ENCODE data around the gene SMURF2. TPM values are rescaled to one million over a fixed set of nuclear protein-coding genes. Genes with fewer than 3 reads are reported as not detected.

SMURF2 gene
- polyA plus RNA-seq, 2 of the 4 experiments (the other 2 are of a cell fraction): 16.7 to 26.3 TPM

- TF ChIP-seq NFE2L2 (conservative IDR thresholded peaks at IDR 0.05; ENCODE audit: low read length): no peak
- peak; percentile 62; the same call in 1 of the 2 replicates for TF ChIP-seq MAZ (IDR thresholded peaks at IDR 0.05; ENCODE audit: borderline replicate concordance, low read depth, low read length)
- peak; percentile 91 for TF ChIP-seq POLR2A (IDR thresholded peaks at IDR 0.05; ENCODE audit: low read length)
- peak; percentile 31 for TF ChIP-seq GATA3 (IDR thresholded peaks at IDR 0.05; ENCODE audit: borderline replicate concordance)
- TF ChIP-seq TP53 (CRISPR knock-in tag; IDR thresholded peaks at IDR 0.05): peak; percentile 99
- no peak for TF ChIP-seq RFX5 (IDR thresholded peaks at IDR 0.05)
- TF ChIP-seq SMC3 (IDR thresholded peaks at IDR 0.05): peak; percentile 47
- no peak for TF ChIP-seq RCOR1 (IDR thresholded peaks at IDR 0.05; ENCODE audit: low read depth, low read length)
- TF ChIP-seq KDM1A (IDR thresholded peaks at IDR 0.05; ENCODE audit: low read depth): no peak
- TF ChIP-seq EP300 (IDR thresholded peaks at IDR 0.05): no peak
- TF ChIP-seq CBX2 (IDR thresholded peaks at IDR 0.05; ENCODE audit: borderline replicate concordance, low read depth): no peak
- peak; percentile 92 for TF ChIP-seq MAX (IDR thresholded peaks at IDR 0.05)
These were observed 165.1 kb downstream of the SMURF2 start, which contains the start of gene POLG2 (continued) for GRCh38 chr17:64496786-64497564.

GRCh38 chr17:64496348-64496785, 165.7 kb downstream of the SMURF2 start:
- FAIRE-seq (no peak), DNase-seq (ENCODE audit: low read depth in 1 of 2, low spot score in 1 of 2) (no peak), ATAC-seq (no peak)
- Histone ChIP-seq H3K4me3 (peak overlapping the region; percentile 70), H3K4me2 (peak overlapping the region; percentile 86), H3K4me1 (peaks cover 61% of the 10 kb centered on the region), H3K9me3 (no peaks in the 10 kb centered on the region), H3K27ac (peak overlapping the region; percentile 87 to 91)
- CTCF ChIA-PET: interaction anchor here (0.6 to 12.8 kb wide), 13 partner anchors 10 to 485 kb away, joined by 3 to 300 read pairs (median 4); partner anchors contain the start of genes CEP95 and DDX5
- TF ChIP-seq RNF2 (IDR thresholded peaks at IDR 0.05; ENCODE audit: borderline replicate concordance, low read depth): no peak
- TF ChIP-seq, protein P1, sequence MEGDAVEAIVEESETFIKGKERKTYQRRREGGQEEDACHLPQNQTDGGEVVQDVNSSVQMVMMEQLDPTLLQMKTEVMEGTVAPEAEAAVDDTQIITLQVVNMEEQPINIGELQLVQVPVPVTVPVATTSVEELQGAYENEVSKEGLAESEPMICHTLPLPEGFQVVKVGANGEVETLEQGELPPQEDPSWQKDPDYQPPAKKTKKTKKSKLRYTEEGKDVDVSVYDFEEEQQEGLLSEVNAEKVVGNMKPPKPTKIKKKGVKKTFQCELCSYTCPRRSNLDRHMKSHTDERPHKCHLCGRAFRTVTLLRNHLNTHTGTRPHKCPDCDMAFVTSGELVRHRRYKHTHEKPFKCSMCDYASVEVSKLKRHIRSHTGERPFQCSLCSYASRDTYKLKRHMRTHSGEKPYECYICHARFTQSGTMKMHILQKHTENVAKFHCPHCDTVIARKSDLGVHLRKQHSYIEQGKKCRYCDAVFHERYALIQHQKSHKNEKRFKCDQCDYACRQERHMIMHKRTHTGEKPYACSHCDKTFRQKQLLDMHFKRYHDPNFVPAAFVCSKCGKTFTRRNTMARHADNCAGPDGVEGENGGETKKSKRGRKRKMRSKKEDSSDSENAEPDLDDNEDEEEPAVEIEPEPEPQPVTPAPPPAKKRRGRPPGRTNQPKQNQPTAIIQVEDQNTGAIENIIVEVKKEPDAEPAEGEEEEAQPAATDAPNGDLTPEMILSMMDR (IDR thresholded peaks at IDR 0.05): no peak
- no peak for TF ChIP-seq POLR2AphosphoS2 (conservative IDR thresholded peaks at IDR 0.05; ENCODE audit: low read length)
- POLR2A ChIA-PET: interaction anchor here (0.9 to 3.3 kb wide), 5 partner anchors 10 to 148 kb away, joined by 3 to 132 read pairs (median 5); partner anchors contain the start of genes CEP95 and DDX5
- 10% methylated on average over 20 of the region's 20 CpGs for WGBS (ENCODE audit: missing lambda C conversion rate)

Small RNA genes lying within 50 kb of the gene (small RNA-seq; reads per million reads assigned to genes)
- gene AC009994.1: 0 reads per million in 6 experiments

Other genes starting within 250 kb of the SMURF2 start
- 12.2 and 12.8 TPM in 2 replicates for gene MILR1, start 213.2 kb downstream of the SMURF2 start, polyA plus RNA-seq (2011; rRNA removed)
- gene MILR1, start 213.2 kb downstream of the SMURF2 start, polyA plus RNA-seq (2017; fragmentation: RNase III; extraction: RNeasy Plus Mini Kit Qiagen cat#74134 plus additional on column Dnase treatment): 1.6 to 3.0 TPM (median 2.3 TPM) in 3 replicates
- 28.8 and 31.3 TPM in 2 replicates for gene POLG2, start 165.3 kb downstream of the SMURF2 start, polyA plus RNA-seq (2011; rRNA removed)
- gene POLG2, start 165.3 kb downstream of the SMURF2 start, polyA plus RNA-seq (2017; fragmentation: RNase III; extraction: RNeasy Plus Mini Kit Qiagen cat#74134 plus additional on column Dnase treatment): 26.3 to 28.5 TPM (median 27.4 TPM) in 3 replicates
- 811 and 1,011 TPM in 2 replicates for gene DDX5, start 156.0 kb downstream of the SMURF2 start, polyA plus RNA-seq (2011; rRNA removed)
- gene DDX5, start 156.0 kb downstream of the SMURF2 start, polyA plus RNA-seq (2017; fragmentation: RNase III; extraction: RNeasy Plus Mini Kit Qiagen cat#74134 plus additional on column Dnase treatment): 748 to 886 TPM (median 841 TPM) in 3 replicates
- gene CEP95, start 155.3 kb downstream of the SMURF2 start, polyA plus RNA-seq (2011; rRNA removed): 53.5 and 73.0 TPM in 2 replicates
- 30.0 to 35.0 TPM (median 32.3 TPM) in 3 replicates for gene CEP95, start 155.3 kb downstream of the SMURF2 start, polyA plus RNA-seq (2017; fragmentation: RNase III; extraction: RNeasy Plus Mini Kit Qiagen cat#74134 plus additional on column Dnase treatment)